GM12878 (cell line): ENCODE results near the gene NCOA6. TPM values are rescaled to one million over a fixed set of nuclear protein-coding genes. Genes with fewer than 3 reads are reported as not detected.

Experiments used
- CBX5 ChIP-seq: sonication (generic); IDR thresholded peaks from 2 replicates; pipeline ENCODE4 v1.6.1; 2016; ENCODE audit warnings: low read depth, moderate library complexity, mild to moderate bottlenecking, inconsistent platforms
- CHD2 ChIP-seq: IDR thresholded peaks from 2 replicates; pipeline ENCODE4 v1.6.1; 2011; ENCODE audit warnings: low read depth, low read length, improper control_type of control experiment, borderline replicate concordance
- JUNB ChIP-seq: IDR thresholded peaks from 2 replicates; pipeline ENCODE4 v1.6.1; 2016; ENCODE audit warnings: antibody characterized with exemption, mild to moderate bottlenecking
- JUND ChIP-seq: IDR thresholded peaks from 2 replicates; pipeline ENCODE4 v1.6.1; 2012; ENCODE audit warnings: low read depth, mild to moderate bottlenecking, low read length, improper control_type of control experiment, moderate library complexity
- MEF2A ChIP-seq: IDR thresholded peaks from 2 replicates; pipeline ENCODE4 v1.6.1; 2011; ENCODE audit warnings: low read depth, mild to moderate bottlenecking, low read length, moderate library complexity; ENCODE audit not compliant: insufficient read depth
- MTA2 ChIP-seq: fragments of 450-650 bp; IDR thresholded peaks from 2 replicates; pipeline ENCODE4 v1.6.1; 2016; ENCODE audit warnings: low read depth, mild to moderate bottlenecking, moderate library complexity
- NFXL1 ChIP-seq: fragments of 450-650 bp; IDR thresholded peaks from 2 replicates; pipeline ENCODE4 v1.6.1; 2017; ENCODE audit warnings: antibody characterized with exemption, mild to moderate bottlenecking, borderline replicate concordance
- PAX8 ChIP-seq: fragments of 450-650 bp; IDR thresholded peaks from 2 replicates; pipeline ENCODE4 v1.6.1; 2017; ENCODE audit warnings: mild to moderate bottlenecking, moderate library complexity
- PML ChIP-seq: IDR thresholded peaks from 2 replicates; pipeline ENCODE4 v1.6.1; 2012; ENCODE audit warnings: low read length, inconsistent platforms
- SMAD5 ChIP-seq: IDR thresholded peaks from 2 replicates; pipeline ENCODE4 v1.6.1; 2016; ENCODE audit warnings: antibody characterized with exemption, low read depth
- SMC3 ChIP-seq: IDR thresholded peaks from 2 replicates; pipeline ENCODE4 v1.6.1; 2011; ENCODE audit warnings: low read length, improper control_type of control experiment, borderline replicate concordance
- TCF3 ChIP-seq: IDR thresholded peaks from 2 replicates; pipeline ENCODE4 v1.6.1; 2012; ENCODE audit warnings: low read depth, mild to moderate bottlenecking, low read length, borderline replicate concordance; ENCODE audit not compliant: insufficient read depth
- ZNF274 ChIP-seq: IDR thresholded peaks from one replicate; pipeline ENCODE4 v1.8.0; 2011; ENCODE audit not compliant: insufficient read length, insufficient read depth
- polyA plus RNA-seq, 11 experiments: library from polyadenylated mRNA; depleted of rRNA in 4 of 11; unstranded in 6 of 11; stranded (reverse) in 5 of 11; fragments of >200 nt; fragmentation: Nextera tagmentation in 4 of 11; fragmentation: Illumina TruSeq in 1 of 11; extraction: Ambion mirVana in 4 of 11; extraction: Trizol in 1 of 11; gene quantifications; 1 replicate in 1 of 11; 2 replicates in 10 of 11; pipeline versions ENCODE4 v1.2.1 to v1.2.3, GENCODE V29; 2011 to 2016; ENCODE audit warnings: inconsistent platforms in 2 of 11, missing spikeins in 2 of 11, low read depth in 1 of 11
- total RNA-seq, 4 experiments: library from RNA; depleted of rRNA in 3 of 4; stranded (reverse); fragments of >200 nt in 3 of 4; fragmentation: Illumina TruSeq in 1 of 4; extraction: Trizol in 1 of 4; gene quantifications; 2 replicates each; pipeline versions ENCODE4 v1.2.1 to v1.2.3, GENCODE V29; 2013 to 2021
- TF ChIP-seq, protein P1 (sequence below): fragments of 450-650 bp; IDR thresholded peaks from 2 replicates; pipeline ENCODE4 v1.6.1; 2016; ENCODE audit warnings: mild to moderate bottlenecking
- TF ChIP-seq, protein P2 (sequence below): fragments of 450-650 bp; IDR thresholded peaks from 2 replicates; pipeline ENCODE4 v1.6.1; 2017; ENCODE audit warnings: borderline replicate concordance
- TF ChIP-seq, protein P3 (sequence below), 3 experiments: IDR thresholded peaks in 2 of 3; conservative IDR thresholded peaks in 1 of 3; 2 replicates each; pipeline ENCODE4 v1.5.1; 2011; ENCODE audit warnings: low read depth in 3 of 3, low read length in 3 of 3, mild to moderate bottlenecking in 3 of 3, control low read depth in 2 of 3, moderate library complexity in 2 of 3, inconsistent platforms in 1 of 3, mixed read lengths in 1 of 3; ENCODE audit not compliant: control insufficient read depth in 2 of 3, insufficient read depth in 1 of 3; ENCODE audit errors: extremely low read depth in 1 of 3
- TF ChIP-seq, protein P4 (sequence below): fragments of 450-650 bp; formaldehyde crosslinking; IDR thresholded peaks from 2 replicates; pipeline ENCODE4 v1.4.0; 2022; ENCODE audit warnings: mild to moderate bottlenecking, moderate library complexity
- TF ChIP-seq, protein P5 (sequence below): IDR thresholded peaks from 2 replicates; pipeline ENCODE4 v1.6.1; 2011; ENCODE audit warnings: borderline replicate concordance, low read depth, mild to moderate bottlenecking, moderate library complexity, mixed read lengths, low read length; ENCODE audit not compliant: insufficient read depth; ENCODE audit errors: extremely low read length

The NCOA6 gene
- total and polyA plus RNA-seq, 10 of the 15 experiments (the other 5 are each of a cell fraction or from before 2014, with no cell fraction given): 6.1 to 20.6 (median 12.6) TPM

DNA sequence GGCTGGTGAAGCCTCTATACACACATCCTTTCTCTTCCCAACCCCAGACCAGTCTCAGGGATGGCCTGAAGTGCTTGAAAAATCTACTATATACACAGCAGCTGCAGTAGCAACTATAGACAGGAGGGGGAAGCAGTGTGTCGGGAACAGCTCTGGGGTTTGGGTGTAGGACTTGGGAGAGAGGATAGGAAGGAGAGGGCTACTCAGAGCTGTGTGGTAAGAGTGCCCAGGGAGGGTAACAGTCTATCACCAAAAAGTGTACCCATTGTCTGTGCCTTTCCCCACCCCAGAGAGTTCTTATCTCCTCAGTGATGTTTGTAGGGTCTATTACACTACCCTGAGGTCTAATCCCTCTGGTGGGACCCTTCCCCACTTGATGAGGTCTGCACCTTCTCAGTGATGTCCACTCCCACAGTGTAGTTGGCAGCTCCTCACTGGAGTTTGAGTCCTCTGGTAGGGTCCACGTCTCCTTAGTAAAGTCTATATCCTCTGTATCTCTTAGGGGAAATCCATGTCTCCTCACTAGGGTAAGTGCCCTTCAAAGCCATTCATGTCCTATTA, 48.7 kb upstream of the NCOA6 start (continued):
- TF ChIP-seq JUND (no peak), MTA2 (no peak), PML (no peak), SMC3 (peak; percentile 88), SMAD5 (no peak), PAX8 (no peak), JUNB (no peak), NFXL1 (no peak), ZNF274 (no peak), TCF3 (no peak), CHD2 (no peak), MEF2A (no peak), CBX5 (no peak)
- TF ChIP-seq, protein P1, sequence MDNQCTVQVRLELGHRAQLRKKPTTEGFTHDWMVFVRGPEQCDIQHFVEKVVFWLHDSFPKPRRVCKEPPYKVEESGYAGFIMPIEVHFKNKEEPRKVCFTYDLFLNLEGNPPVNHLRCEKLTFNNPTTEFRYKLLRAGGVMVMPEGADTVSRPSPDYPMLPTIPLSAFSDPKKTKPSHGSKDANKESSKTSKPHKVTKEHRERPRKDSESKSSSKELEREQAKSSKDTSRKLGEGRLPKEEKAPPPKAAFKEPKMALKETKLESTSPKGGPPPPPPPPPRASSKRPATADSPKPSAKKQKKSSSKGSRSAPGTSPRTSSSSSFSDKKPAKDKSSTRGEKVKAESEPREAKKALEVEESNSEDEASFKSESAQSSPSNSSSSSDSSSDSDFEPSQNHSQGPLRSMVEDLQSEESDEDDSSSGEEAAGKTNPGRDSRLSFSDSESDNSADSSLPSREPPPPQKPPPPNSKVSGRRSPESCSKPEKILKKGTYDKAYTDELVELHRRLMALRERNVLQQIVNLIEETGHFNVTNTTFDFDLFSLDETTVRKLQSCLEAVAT: no peak
- TF ChIP-seq, protein P2, sequence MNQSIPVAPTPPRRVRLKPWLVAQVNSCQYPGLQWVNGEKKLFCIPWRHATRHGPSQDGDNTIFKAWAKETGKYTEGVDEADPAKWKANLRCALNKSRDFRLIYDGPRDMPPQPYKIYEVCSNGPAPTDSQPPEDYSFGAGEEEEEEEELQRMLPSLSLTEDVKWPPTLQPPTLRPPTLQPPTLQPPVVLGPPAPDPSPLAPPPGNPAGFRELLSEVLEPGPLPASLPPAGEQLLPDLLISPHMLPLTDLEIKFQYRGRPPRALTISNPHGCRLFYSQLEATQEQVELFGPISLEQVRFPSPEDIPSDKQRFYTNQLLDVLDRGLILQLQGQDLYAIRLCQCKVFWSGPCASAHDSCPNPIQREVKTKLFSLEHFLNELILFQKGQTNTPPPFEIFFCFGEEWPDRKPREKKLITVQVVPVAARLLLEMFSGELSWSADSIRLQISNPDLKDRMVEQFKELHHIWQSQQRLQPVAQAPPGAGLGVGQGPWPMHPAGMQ: no peak
- TF ChIP-seq, protein P3, sequence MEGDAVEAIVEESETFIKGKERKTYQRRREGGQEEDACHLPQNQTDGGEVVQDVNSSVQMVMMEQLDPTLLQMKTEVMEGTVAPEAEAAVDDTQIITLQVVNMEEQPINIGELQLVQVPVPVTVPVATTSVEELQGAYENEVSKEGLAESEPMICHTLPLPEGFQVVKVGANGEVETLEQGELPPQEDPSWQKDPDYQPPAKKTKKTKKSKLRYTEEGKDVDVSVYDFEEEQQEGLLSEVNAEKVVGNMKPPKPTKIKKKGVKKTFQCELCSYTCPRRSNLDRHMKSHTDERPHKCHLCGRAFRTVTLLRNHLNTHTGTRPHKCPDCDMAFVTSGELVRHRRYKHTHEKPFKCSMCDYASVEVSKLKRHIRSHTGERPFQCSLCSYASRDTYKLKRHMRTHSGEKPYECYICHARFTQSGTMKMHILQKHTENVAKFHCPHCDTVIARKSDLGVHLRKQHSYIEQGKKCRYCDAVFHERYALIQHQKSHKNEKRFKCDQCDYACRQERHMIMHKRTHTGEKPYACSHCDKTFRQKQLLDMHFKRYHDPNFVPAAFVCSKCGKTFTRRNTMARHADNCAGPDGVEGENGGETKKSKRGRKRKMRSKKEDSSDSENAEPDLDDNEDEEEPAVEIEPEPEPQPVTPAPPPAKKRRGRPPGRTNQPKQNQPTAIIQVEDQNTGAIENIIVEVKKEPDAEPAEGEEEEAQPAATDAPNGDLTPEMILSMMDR (IDR thresholded peaks at IDR 0.05 in 2 of 3, conservative IDR thresholded peaks at IDR 0.05 in 1 of 3; ENCODE audit: control insufficient read depth in 2 of 3, extremely low read depth in 1 of 3, insufficient read depth in 1 of 3, low read depth in 3 of 3, low read length in 3 of 3): peak; percentile 81 to 86 (median 86)
- TF ChIP-seq, protein P4, sequence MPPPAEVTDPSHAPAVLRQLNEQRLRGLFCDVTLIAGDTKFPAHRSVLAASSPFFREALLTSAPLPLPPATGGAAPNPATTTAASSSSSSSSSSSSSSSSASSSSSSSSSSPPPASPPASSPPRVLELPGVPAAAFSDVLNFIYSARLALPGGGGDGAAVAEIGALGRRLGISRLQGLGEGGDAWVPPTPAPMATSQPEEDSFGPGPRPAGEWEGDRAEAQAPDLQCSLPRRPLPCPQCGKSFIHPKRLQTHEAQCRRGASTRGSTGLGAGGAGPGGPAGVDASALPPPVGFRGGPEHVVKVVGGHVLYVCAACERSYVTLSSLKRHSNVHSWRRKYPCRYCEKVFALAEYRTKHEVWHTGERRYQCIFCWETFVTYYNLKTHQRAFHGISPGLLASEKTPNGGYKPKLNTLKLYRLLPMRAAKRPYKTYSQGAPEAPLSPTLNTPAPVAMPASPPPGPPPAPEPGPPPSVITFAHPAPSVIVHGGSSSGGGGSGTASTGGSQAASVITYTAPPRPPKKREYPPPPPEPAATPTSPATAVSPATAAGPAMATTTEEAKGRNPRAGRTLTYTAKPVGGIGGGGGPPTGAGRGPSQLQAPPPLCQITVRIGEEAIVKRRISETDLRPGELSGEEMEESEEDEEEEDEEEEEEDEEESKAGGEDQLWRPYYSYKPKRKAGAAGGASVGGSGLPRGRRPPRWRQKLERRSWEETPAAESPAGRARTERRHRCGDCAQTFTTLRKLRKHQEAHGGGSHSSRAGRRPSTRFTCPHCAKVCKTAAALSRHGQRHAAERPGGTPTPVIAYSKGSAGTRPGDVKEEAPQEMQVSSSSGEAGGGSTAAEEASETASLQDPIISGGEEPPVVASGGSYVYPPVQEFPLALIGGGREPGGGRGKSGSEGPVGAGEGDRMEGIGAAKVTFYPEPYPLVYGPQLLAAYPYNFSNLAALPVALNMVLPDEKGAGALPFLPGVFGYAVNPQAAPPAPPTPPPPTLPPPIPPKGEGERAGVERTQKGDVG (CRISPR knock-in tag): no peak
- TF ChIP-seq, protein P5, sequence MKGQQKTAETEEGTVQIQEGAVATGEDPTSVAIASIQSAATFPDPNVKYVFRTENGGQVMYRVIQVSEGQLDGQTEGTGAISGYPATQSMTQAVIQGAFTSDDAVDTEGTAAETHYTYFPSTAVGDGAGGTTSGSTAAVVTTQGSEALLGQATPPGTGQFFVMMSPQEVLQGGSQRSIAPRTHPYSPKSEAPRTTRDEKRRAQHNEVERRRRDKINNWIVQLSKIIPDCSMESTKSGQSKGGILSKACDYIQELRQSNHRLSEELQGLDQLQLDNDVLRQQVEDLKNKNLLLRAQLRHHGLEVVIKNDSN: no peak
